GM12873 (cell line): ENCODE results near the gene HSPA4.

Experiments used
- TF ChIP-seq, protein P1 (sequence below): IDR thresholded peaks from 2 replicates; pipeline ENCODE4 v1.5.1; 2012; ENCODE audit warnings: low read depth, mild to moderate bottlenecking, moderate library complexity, low read length, control low read depth; ENCODE audit not compliant: insufficient read depth; ENCODE audit errors: missing control alignments

HSPA4 gene

DNA sequence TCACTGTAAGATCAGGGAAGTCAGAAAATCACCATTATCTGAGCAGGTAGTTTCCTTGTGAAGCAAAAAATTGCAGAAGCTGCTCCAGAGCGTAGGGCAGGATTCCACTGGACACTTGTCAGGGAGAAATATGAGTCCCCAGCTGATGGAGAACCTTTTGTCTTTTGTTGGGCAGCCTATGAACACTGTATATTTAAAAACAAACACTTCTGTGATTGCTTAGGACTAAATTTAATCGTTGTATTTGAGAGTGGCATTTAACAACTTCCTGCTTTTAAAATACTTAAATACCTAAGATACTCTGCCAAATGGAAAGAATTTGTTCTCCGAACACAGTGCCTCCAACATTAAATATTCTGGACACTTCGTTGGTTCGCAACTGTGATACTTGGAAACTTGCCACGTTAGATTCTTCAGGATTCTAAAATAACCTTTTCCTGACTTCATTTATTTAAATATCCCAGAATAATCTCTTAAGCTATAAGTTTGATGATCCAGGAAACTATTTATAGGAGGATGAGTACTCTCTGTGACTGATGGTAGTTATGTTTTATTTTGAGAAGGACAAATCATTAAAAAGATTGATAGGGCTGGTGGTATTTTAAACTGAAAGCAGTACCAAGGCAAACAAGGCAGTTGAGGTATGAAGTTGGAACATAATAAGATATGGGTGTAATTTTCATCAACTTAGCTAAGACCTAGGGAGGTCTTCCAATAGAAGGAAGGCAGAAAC lies 2.7 kb upstream of the HSPA4 start:
- TF ChIP-seq, protein P1, sequence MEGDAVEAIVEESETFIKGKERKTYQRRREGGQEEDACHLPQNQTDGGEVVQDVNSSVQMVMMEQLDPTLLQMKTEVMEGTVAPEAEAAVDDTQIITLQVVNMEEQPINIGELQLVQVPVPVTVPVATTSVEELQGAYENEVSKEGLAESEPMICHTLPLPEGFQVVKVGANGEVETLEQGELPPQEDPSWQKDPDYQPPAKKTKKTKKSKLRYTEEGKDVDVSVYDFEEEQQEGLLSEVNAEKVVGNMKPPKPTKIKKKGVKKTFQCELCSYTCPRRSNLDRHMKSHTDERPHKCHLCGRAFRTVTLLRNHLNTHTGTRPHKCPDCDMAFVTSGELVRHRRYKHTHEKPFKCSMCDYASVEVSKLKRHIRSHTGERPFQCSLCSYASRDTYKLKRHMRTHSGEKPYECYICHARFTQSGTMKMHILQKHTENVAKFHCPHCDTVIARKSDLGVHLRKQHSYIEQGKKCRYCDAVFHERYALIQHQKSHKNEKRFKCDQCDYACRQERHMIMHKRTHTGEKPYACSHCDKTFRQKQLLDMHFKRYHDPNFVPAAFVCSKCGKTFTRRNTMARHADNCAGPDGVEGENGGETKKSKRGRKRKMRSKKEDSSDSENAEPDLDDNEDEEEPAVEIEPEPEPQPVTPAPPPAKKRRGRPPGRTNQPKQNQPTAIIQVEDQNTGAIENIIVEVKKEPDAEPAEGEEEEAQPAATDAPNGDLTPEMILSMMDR: no peak

- TF ChIP-seq, protein P1: no peak
These were observed 2.1 kb upstream of the HSPA4 start for GRCh38 chr5:133049726-133050048.

GRCh38 chr5:133050521-133050920 lies 1.3 kb upstream of the HSPA4 start:
- TF ChIP-seq, protein P1: no peak

DNA sequence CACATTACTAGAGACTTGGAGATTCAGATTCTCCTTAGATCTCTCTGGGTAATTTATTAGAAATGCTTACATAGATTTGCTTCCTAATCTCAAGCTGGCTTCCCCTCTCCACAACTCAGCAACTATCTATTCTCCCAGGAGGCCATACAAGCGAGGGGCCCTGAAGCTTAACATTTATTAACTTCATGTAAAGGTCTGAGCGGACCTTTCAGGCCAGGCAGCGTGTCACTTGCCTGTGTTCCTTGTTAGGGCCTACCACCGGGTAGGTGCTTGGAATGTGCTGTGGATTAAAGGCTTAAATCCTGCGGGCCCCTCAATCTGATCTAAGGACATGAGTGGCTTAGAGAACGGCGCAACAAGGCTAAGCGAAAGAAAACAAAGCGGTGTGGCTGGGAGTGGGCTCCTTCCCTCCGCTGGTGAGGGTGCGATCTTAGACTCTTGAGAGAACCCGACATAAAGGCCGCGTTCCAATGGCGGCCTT lies 712 bp upstream of the HSPA4 start:
- TF ChIP-seq, protein P1: no peak

GRCh38 chr5:133052317-133053175 lies 733 bp downstream of the HSPA4 start:
- TF ChIP-seq, protein P1: no peak

- TF ChIP-seq, protein P1: no peak
These were observed 1.6 kb downstream of the HSPA4 start for GRCh38 chr5:133053448-133053847.
